NCI-H2227 (cell line): ENCODE data around the gene COMMD8.

ENCODE experiments used
- DNase-seq: peaks from one replicate; lab custom pipeline; 2025; ENCODE audit not compliant: unreplicated experiment; lab: John Stamatoyannopoulos, UW

Gene COMMD8

GRCh38 chr4:47473141-47473750, 9.7 kb upstream of the COMMD8 start:
- DNase-seq, result no peak

DNA sequence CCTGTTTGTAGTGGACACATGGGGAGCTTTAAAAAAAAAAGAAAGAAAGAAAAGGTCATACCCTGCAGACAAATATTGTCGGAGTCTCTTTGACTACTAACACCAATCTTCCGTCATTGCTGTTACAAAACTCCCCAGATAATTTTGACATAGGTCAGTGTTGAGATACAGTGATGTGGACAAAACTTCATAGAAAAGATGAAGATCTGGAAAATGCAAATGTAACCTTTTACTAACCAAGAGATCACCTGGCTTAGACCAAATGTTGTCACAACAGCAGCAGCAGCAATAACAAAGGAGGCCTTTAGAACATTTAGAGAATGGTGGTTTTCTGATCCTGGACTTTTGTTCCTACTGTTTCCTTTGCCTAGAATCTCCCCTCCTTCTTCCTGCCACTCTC, 8.1 kb upstream of the COMMD8 start:
- no peak for DNase-seq

- DNase-seq, result no peak
These were observed 7.6 kb upstream of the COMMD8 start for GRCh38 chr4:47471064-47471463.

DNA sequence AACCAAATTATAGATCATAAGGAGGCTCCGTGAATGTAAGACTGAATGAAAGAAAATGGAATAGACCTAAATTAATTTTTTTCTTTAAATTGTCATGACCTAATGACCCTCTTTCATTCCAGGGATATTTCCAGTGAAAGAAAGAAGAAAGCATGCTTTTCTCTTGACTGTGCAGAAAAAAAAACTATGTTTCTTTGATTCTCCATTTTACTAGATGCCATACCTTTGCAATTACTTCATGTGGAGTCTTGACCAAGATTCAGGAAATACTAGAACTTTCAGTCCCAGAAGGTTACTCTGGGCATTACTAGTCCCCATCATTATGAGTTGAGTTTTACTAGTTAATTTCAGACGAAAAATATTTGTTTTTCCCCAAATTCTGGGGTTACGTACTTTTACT, 6.4 kb upstream of the COMMD8 start:
- no peak for DNase-seq

- DNase-seq, result no peak
These were observed 5.3 kb upstream of the COMMD8 start for GRCh38 chr4:47468706-47469365.

DNA sequence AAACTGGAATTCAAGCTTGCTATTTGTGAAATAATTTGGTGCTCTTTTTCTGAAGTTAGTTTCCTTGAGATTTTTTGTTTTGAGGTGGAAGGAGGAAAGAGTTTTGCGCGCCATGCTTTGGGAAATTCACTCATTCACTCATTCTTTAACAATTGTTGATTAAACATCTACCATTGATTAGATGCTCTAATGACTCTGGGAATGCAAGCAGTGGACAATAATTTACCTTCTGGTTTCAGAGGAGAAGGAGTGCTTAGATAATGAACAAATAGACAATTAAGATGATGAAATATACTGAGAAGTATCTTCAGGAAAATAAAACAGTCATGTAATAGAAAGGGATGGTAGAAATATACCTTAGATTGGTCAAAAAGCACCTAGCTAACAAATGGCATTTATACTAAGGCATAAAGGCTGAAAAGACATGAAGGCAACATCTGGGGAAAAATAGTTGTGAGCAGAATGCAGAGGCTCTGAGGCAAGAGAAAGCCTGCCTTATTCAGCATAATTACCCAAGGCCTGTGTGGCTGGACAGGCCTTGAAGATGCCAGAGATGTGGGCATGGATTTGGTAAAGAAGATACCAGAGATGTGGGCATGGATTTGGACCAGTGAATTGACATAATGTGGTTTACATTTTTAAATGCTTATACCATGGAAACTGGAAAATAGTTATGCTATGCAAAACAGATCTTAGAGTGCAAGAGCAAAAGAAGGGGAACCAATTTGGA, 2.7 kb upstream of the COMMD8 start:
- no peak for DNase-seq

DNA sequence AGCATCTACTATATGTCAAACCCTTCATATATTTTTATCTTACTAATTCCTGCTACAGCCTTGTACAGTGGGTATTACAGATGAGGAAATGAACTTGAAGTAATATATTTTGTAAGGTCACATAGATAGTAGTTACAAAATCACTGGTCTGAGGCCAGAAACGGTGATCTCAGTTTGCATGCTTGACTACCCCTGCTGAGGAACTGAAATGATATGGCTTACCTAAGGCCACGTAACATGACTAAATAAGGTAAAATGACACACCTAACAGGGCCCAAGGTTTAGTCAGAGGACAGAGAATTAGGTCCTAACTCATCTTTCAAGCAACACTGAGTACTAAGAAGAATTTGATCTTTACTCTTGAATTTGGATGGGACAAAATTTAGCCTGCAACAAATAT, 1.5 kb upstream of the COMMD8 start:
- DNase-seq, result no peak

- DNase-seq, result no peak
These were observed 685 bp downstream of the COMMD8 start for GRCh38 chr4:47462799-47463234.

- no peak for DNase-seq
These were observed 11.8 kb downstream of the COMMD8 start for GRCh38 chr4:47451657-47452056.

DNA sequence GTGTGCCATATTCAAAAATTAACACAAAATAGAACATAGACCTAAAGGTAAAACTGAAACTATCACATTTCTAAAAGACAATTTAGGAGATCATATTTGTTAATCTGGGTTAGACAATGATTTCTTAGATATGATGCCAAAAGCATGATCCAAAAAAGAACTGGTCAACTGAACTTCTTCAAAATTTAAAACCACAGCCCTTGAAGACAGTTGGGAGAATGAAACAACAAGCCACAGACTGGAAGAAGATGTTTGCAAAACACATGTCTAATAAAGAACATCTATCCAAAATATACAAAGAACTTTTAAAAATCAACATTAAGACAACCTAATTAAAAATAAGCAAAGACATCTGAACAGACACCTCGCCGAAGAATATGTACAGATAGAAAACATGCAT, 19.5 kb downstream of the COMMD8 start:
- no peak for DNase-seq

GRCh38 chr4:47442980-47443379, 20.5 kb downstream of the COMMD8 start:
- DNase-seq, result no peak

DNA sequence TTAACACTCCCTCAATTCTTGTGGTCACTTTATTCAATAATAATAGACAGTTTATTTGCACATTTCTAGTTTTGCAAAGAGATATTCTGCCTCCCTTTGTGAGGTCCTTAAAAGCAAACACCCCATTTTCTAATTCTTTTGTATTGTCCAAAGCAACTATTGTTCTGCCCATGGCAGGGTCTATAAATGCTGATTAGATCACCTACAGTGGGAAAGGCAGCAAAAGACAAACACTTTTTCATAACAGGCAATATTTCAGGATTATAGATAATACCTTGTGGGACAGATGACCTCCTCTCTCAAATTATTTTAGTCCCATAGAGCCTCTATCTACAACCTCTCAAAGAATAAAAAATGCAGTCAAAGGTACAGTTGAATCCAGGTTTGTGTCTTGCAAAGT, 28.6 kb downstream of the COMMD8 start:
- no peak for DNase-seq

- DNase-seq, result no peak
These were observed 30.8 kb downstream of the COMMD8 start for GRCh38 chr4:47432749-47433148.

DNA sequence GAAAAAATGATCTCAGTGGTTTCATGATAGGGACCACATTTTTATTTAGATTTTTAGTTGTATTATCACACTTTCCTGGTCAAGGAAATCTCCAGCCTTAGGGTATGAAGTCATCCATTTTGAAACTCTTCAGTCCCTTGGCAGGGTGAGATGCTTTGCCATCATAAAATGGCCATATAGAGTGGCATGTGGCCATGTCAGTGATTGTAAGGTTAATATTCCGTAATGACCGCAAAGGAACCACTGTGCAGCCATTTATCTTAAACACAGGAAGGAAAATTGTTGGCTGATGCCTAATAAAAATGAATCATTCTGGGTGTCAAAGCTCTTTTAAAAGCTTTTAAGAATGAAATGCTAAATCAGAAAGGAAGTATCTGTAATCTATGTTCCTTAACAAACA, 35.6 kb downstream of the COMMD8 start:
- no peak for DNase-seq

DNA sequence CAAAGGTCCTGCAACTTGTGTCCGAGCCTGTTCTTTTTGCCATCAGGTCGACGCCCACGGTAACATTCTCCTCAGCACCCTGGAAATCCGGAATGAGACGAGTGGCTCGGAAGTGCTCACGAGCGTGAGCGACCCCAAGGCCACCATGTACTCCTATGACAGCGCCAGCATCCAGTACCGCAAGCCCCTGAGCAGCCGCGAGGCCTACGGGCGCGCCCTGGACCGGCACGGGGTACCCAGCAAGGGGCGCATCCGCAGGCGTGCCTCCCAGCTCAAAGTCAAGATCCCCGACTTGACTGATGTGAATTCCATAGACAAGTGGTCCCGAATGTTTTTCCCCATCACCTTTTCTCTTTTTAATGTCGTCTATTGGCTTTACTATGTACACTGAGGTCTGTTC, 37.9 kb downstream of the COMMD8 start:
- DNase-seq, result no peak

DNA sequence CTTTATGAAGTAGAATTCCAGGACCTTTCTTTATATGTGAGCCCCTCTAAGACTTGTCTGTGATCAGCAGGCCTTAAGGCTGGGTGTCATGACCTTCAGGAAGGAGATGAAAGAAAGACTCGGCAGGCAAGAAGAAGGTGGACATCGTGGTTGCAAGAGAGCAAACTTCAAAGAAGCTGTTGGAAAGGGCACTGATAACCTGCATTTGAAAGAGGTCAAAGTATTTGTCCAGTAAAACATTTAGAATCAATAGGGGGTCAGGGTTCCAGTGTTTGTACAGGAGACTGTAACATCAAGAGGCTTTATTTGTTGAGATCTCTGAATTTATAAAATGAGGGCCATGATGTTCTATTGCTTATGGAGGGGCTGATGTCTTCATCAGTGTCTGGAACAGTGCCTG, 44.2 kb downstream of the COMMD8 start:
- no peak for DNase-seq

- DNase-seq, result no peak
These were observed 45.4 kb downstream of the COMMD8 start for GRCh38 chr4:47418147-47418546.

- no peak for DNase-seq
These were observed 47.8 kb downstream of the COMMD8 start for GRCh38 chr4:47415719-47416118.

DNA sequence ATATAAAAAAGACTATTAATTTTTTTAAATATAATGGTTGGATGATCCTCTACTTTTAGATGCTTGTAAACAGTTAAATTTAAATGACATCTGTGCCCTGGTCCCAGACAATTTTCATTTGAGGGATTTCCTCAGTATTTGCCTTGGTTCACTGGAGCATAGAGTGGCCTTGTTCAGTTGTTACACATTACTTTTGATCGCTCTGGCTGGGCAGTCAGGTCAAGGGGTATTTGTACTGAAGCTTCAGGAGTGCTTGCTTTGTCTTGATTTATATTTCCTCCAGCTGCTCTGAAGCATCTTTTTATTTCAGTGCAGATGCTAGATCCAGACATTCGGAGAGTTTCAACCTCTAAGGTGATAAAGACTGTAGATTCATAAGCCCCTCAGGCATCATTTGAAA, 50.0 kb downstream of the COMMD8 start:
- no peak for DNase-seq

DNA sequence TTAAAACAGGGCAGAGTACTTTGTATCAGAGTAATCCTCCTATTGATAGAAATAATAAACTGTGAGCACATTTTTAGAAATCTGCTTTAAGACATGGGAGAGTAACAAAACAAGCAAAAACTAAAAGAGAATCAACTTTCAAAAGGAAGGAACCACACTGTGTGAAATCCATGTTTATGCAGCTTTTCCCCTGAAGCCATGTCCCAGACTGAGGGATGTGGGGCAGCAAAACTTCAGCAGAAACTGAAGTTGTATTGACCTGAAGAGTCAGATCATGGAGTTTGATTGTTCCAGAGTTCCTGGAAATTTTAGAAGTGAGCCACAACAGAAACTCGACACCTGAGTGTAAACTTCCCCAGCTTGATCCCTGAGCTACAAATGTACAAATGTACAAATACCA, 53.2 kb downstream of the COMMD8 start:
- no peak for DNase-seq

- no peak for DNase-seq
These were observed 57.1 kb downstream of the COMMD8 start for GRCh38 chr4:47406408-47406807.
